Measurements from ENCODE around the gene NPHS1. TPM values are rescaled to one million over a fixed set of nuclear protein-coding genes. Genes with fewer than 3 reads are reported as not detected.

Gene NPHS1
- total and polyA plus RNA-seq, 9 of the 15 experiments (the other 6 are each of a cell fraction or from before 2014, with no cell fraction given) = 0.01 to 0.28 (median 0.14) TPM; not detected in 5

- no peak for TF ChIP-seq ZBTB40 (IDR thresholded peaks at IDR 0.05)
- no peak for TF ChIP-seq ZBTB40 (CRISPR knock-in tag; IDR thresholded peaks at IDR 0.05)
- no peak for TF ChIP-seq SAFB (IDR thresholded peaks at IDR 0.05; ENCODE audit: borderline replicate concordance, low read depth, low read length)
- no peak for TF ChIP-seq DIDO1 (tag; IDR thresholded peaks at IDR 0.05; ENCODE audit: low read depth)
- TF ChIP-seq RBFOX2 (IDR thresholded peaks at IDR 0.05; ENCODE audit: low read depth, low read length) = peak; percentile 48; the same call in 1 of the 2 replicates
- no peak for TF ChIP-seq MCM3 (IDR thresholded peaks at IDR 0.05)
- no peak for TF ChIP-seq ZNF77 (CRISPR knock-in tag; IDR thresholded peaks at IDR 0.05)
- 0 out of 2 replicates have a peak, but pooled peaks have one; percentile 47 for TF ChIP-seq MXI1 (IDR thresholded peaks at IDR 0.05; ENCODE audit: low read depth, low read length)
- TF ChIP-seq HMGXB4 (CRISPR knock-in tag; IDR thresholded peaks at IDR 0.05) = peak; percentile 40; the same call in 1 of the 2 replicates
- TF ChIP-seq HBP1 (CRISPR knock-in tag; IDR thresholded peaks at IDR 0.05) = 0 out of 2 replicates have a peak, but pooled peaks have one; percentile 77
- no peak for TF ChIP-seq ZNF23 (CRISPR knock-in tag; IDR thresholded peaks at IDR 0.05)
- peak; percentile 83 to 87 for TF ChIP-seq MNT (conservative IDR thresholded peaks at IDR 0.05)
- no peak for TF ChIP-seq CEBPB (tag; IDR thresholded peaks at IDR 0.05)
Measured at GRCh38 chr19:35869327-35870123, 17.2 kb upstream of the NPHS1 start (continued).

All from K562 (cell line).